GM12891 (cell line): ENCODE results near the gene REM2.

Experiments
- POLR2A ChIP-seq: IDR thresholded peaks from 2 replicates; pipeline ENCODE4 v1.6.1; 2011; ENCODE audit warnings: low read depth, low read length, control low read depth
- POLR2AphosphoS5 ChIP-seq: IDR thresholded peaks from 2 replicates; pipeline ENCODE4 v1.6.1; 2011; ENCODE audit warnings: low read depth, low read length, control low read depth

- TF ChIP-seq POLR2A (no peak), POLR2AphosphoS5 (no peak)
Observed at GRCh38 chr14:22870811-22871223, 12.2 kb upstream of the REM2 start.
